ENCODE measurements around the gene ERBB4.

Gene ERBB4

GRCh38 chr2:212345966-212346365 is 192.6 kb downstream of the ERBB4 start:
- H3K27me3 ChIP-seq: no peaks in the 10 kb centered on the region
- no peaks in the 10 kb centered on the region for H3K4me1 ChIP-seq
- H3K4me2 ChIP-seq: no peak overlapping the region
- H3K27ac ChIP-seq: no peak overlapping the region
- no peaks in the 10 kb centered on the region for H3K36me3 ChIP-seq
- TF ChIP-seq Cebpa-rat (IDR thresholded peaks at IDR 0.05): no peak
- no peak overlapping the region for H3K4me3 ChIP-seq
- H4K20me1 ChIP-seq: no peaks in the 10 kb centered on the region
- no peaks in the 10 kb centered on the region for H3K9me3 ChIP-seq
- H3K9ac ChIP-seq: no peak overlapping the region

DNA sequence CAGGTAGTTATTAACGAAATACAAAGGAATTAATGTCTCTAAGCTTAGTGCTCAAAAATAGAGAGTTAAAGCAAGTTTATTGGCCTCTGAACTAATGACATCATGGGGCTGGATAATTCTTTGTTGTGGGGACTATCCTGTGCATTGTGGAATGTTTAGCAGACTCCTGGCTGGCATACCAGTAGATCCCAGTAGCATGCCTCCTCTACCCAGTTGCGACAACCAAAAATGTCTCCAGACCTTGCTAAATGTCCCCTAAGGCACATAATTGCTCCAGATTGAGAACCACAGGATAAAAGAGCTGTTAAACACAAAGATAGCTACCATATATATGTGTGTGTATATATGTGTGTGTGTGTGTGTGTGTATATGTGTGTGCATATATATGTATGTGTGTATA is 194.5 kb downstream of the ERBB4 start:
- Histone ChIP-seq H4K20me1 (no peaks in the 10 kb centered on the region), H3K27ac (no peak overlapping the region), H3K27me3 (no peaks in the 10 kb centered on the region), H3K9me3 (no peaks in the 10 kb centered on the region), H3K4me1 (no peaks in the 10 kb centered on the region), H3K4me3 (no peak overlapping the region), H3K4me2 (no peak overlapping the region), H3K36me3 (no peaks in the 10 kb centered on the region), H3K9ac (no peak overlapping the region)
- TF ChIP-seq Cebpa-rat (IDR thresholded peaks at IDR 0.05): no peak

- Histone ChIP-seq H3K4me2 (no peak overlapping the region), H3K4me3 (no peak overlapping the region), H3K9me3 (no peaks in the 10 kb centered on the region), H3K4me1 (no peaks in the 10 kb centered on the region), H4K20me1 (no peaks in the 10 kb centered on the region), H3K27ac (no peak overlapping the region), H3K27me3 (no peaks in the 10 kb centered on the region), H3K9ac (no peak overlapping the region), H3K36me3 (no peaks in the 10 kb centered on the region)
- TF ChIP-seq Cebpa-rat (IDR thresholded peaks at IDR 0.05): no peak
These were observed 195.4 kb downstream of the ERBB4 start for GRCh38 chr2:212343167-212343566.

- Histone ChIP-seq H3K27me3 (no peaks in the 10 kb centered on the region), H3K9ac (no peak overlapping the region), H3K36me3 (no peaks in the 10 kb centered on the region), H3K27ac (no peak overlapping the region), H3K4me3 (no peak overlapping the region), H4K20me1 (no peaks in the 10 kb centered on the region), H3K4me2 (no peak overlapping the region), H3K4me1 (no peaks in the 10 kb centered on the region), H3K9me3 (no peaks in the 10 kb centered on the region)
- TF ChIP-seq Cebpa-rat (IDR thresholded peaks at IDR 0.05): no peak
These were observed 200.9 kb downstream of the ERBB4 start for GRCh38 chr2:212337486-212338343.

DNA sequence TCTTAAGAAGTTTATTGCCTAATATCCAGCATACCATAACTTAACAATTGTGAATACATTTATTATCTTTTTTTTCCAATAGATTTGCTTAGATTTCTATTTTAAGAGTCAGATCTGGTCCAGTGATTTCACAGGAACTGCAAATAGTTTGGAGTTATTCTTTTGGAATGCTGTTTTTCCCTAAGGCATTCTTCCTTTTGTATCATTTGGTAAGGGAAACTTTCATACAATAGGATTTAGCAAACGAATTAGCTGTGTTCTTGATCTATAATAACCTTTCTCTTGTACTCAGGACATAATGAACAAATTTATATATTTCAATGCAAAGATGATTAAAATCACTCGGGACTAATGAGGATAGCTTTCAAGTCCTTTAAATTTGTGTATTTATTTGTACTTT is 201.6 kb downstream of the ERBB4 start:
- no peaks in the 10 kb centered on the region for H3K9me3 ChIP-seq
- H3K4me1 ChIP-seq: no peaks in the 10 kb centered on the region
- no peak for TF ChIP-seq Cebpa-rat (IDR thresholded peaks at IDR 0.05)
- H4K20me1 ChIP-seq: no peaks in the 10 kb centered on the region
- H3K4me2 ChIP-seq: no peak overlapping the region
- no peaks in the 10 kb centered on the region for H3K36me3 ChIP-seq
- no peak overlapping the region for H3K27ac ChIP-seq
- H3K9ac ChIP-seq: no peak overlapping the region
- H3K27me3 ChIP-seq: no peaks in the 10 kb centered on the region
- no peak overlapping the region for H3K4me3 ChIP-seq

DNA sequence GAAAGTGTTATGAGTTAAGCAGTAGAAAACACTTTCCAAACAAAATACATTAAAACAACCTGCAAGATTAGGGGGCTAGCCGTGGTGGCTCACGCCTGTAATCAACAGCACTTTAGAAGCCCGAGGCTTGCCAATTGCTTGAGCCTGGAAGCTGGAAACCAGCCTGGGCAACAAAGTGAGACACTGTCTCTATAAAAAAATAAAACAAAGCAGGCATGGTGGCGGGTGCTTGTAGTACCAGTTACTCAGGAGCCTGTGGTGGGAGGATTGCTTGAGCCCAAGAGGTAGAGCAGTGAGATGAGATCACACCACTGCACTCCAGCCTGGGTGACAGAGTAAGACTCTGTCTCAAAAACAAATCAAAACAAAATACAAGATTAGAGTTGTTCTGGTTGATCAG is 208.3 kb downstream of the ERBB4 start:
- no peak for TF ChIP-seq Cebpa-rat (IDR thresholded peaks at IDR 0.05)
- Histone ChIP-seq H3K4me1 (peaks cover 6% of the 10 kb centered on the region; the same call in 1 of the 2 replicates), H3K27ac (no peak overlapping the region), H4K20me1 (no peaks in the 10 kb centered on the region), H3K4me3 (no peak overlapping the region), H3K4me2 (no peak overlapping the region), H3K9me3 (no peaks in the 10 kb centered on the region), H3K36me3 (no peaks in the 10 kb centered on the region), H3K9ac (no peak overlapping the region), H3K27me3 (no peaks in the 10 kb centered on the region)

DNA sequence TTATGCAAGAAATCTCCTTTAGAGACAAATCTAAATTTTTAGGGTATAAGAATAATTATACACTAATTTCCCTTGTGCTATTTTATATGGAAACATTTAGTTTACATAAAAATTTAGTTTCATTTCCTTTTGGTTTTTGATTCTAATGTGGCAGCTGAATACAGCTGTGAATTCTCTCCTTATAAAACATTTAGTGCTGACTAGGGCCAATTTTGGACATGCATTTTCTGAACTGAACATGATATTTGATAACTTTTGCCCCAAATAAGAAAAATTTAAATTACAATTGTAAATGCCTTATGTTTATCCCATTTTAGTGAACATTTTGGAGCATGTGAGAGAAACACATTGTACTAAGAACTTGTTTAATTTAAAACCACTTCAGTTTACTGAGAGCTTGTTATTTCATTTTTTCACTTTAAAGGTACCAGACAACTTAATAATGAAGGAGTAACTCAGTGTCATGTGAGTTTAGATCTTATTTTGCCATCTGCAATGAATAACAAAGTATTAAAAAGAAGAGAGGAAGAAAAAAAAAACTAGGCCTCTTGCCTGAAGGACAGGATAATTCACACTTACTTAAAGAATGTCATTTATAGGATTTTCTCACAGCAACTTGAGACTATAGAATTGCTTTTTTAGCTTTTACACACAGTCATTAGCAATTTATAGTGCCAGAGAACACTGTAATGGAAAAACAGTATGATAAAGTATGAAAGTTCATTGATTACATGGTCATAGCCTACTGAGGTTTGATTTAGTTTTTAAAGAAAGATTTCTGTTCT is 209.7 kb downstream of the ERBB4 start:
- no peaks in the 10 kb centered on the region for H3K27me3 ChIP-seq
- H3K36me3 ChIP-seq: no peaks in the 10 kb centered on the region
- H3K4me3 ChIP-seq: no peak overlapping the region
- no peaks in the 10 kb centered on the region for H4K20me1 ChIP-seq
- no peak for TF ChIP-seq Cebpa-rat (IDR thresholded peaks at IDR 0.05)
- peaks cover 6% of the 10 kb centered on the region; the same call in 1 of the 2 replicates for H3K4me1 ChIP-seq
- H3K4me2 ChIP-seq: no peak overlapping the region
- no peaks in the 10 kb centered on the region for H3K9me3 ChIP-seq
- H3K27ac ChIP-seq: no peak overlapping the region
- no peak overlapping the region for H3K9ac ChIP-seq

DNA sequence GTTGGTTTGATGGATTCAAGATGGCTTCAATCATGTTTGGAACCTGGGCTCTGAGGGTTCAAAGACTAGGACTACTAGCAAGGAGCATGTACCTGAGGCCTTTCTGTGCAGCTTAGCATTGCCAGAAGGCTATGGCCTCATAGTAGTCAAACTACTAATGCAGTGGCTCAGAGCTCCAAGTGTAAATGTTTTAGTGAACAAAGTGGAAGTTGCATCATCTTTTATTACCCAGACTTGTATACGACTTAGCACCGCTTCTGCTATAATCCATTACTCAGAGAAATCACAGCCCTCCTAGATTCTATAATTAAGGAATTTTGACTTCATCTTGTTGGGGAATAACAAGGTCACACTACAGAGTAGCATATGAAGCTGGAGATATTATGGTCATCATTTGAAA is 210.5 kb downstream of the ERBB4 start:
- Histone ChIP-seq H3K4me2 (no peak overlapping the region), H3K36me3 (no peaks in the 10 kb centered on the region), H3K9me3 (no peaks in the 10 kb centered on the region), H3K27ac (no peak overlapping the region), H3K27me3 (no peaks in the 10 kb centered on the region), H3K9ac (no peak overlapping the region), H3K4me1 (peaks cover 6% of the 10 kb centered on the region; the same call in 1 of the 2 replicates), H3K4me3 (no peak overlapping the region), H4K20me1 (no peaks in the 10 kb centered on the region)
- no peak for TF ChIP-seq Cebpa-rat (IDR thresholded peaks at IDR 0.05)

GRCh38 chr2:212327171-212327809 is 211.3 kb downstream of the ERBB4 start:
- H3K4me2 ChIP-seq: no peak overlapping the region
- no peaks in the 10 kb centered on the region for H3K36me3 ChIP-seq

DNA sequence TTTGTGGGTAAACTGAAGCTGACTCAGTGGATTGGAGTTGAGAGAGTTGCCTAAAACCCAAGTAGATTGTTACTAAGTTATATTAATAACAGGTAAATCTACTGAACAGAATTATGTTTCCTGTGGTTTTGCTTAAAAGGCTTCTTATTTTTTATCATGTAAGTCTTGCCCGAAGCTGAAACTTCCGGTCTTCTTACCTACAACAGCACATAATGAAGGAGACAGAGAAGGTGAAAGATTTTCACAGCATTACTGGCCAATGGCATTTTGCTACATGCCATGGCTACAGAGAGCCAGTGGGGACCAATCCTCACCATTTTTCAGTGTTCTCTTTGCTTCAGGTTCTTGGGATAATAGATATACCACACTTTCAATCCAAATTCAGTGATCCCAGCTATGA is 220.0 kb downstream of the ERBB4 start:
- H3K9me3 ChIP-seq: no peaks in the 10 kb centered on the region
- TF ChIP-seq Cebpa-rat (IDR thresholded peaks at IDR 0.05): no peak
- no peak overlapping the region for H3K27ac ChIP-seq
- H3K9ac ChIP-seq: no peak overlapping the region
- H3K4me3 ChIP-seq: no peak overlapping the region
- no peaks in the 10 kb centered on the region for H3K4me1 ChIP-seq
- H3K36me3 ChIP-seq: no peaks in the 10 kb centered on the region
- H3K27me3 ChIP-seq: no peaks in the 10 kb centered on the region
- no peaks in the 10 kb centered on the region for H4K20me1 ChIP-seq
- no peak overlapping the region for H3K4me2 ChIP-seq

More at GRCh38 chr2:212327171-212327809, 211.3 kb downstream of the ERBB4 start:
- Histone ChIP-seq H3K27ac (no peak overlapping the region), H3K4me1 (peaks cover 6% of the 10 kb centered on the region; the same call in 1 of the 2 replicates), H3K9ac (no peak overlapping the region), H3K4me3 (no peak overlapping the region), H4K20me1 (no peaks in the 10 kb centered on the region), H3K9me3 (no peaks in the 10 kb centered on the region), H3K27me3 (no peaks in the 10 kb centered on the region)
- no peak for TF ChIP-seq Cebpa-rat (IDR thresholded peaks at IDR 0.05)

Measured in BLaER1 (cell line).